H9 (cell line): ENCODE measurements around the gene CAMK2B. TPM values are rescaled to one million over a fixed set of nuclear protein-coding genes. Genes with fewer than 3 reads are reported as not detected.

Experiments
- DNase-seq: peaks from one replicate; pipeline ENCODE4 v3.0.0-alpha.2; 2017
- H2AFZ ChIP-seq: one replicate; pipeline ENCODE4 v1.6.1; 2013; ENCODE audit warnings: mild to moderate bottlenecking, low read length, control low read depth, moderate library complexity
- H2AK5ac ChIP-seq: 2 replicates; pipeline ENCODE4 v1.6.1; 2013; ENCODE audit warnings: low read length, control low read depth, mixed read lengths; ENCODE audit not compliant: insufficient read length
- H2BK120ac ChIP-seq: one replicate; pipeline ENCODE4 v1.6.1; 2013; ENCODE audit warnings: low read depth, mild to moderate bottlenecking, low read length, control low read depth, inconsistent platforms; ENCODE audit not compliant: poor library complexity, severe bottlenecking
- H2BK12ac ChIP-seq: 2 replicates; pipeline ENCODE4 v1.6.1; 2013; ENCODE audit warnings: low read length, control low read depth, mixed read lengths, low read depth; ENCODE audit not compliant: insufficient read length
- H2BK15ac ChIP-seq: 2 replicates; pipeline ENCODE4 v1.6.1; 2013; ENCODE audit warnings: low read depth, low read length, control low read depth
- H2BK20ac ChIP-seq: one replicate; pipeline ENCODE4 v1.6.1; 2013; ENCODE audit warnings: low read depth, mild to moderate bottlenecking, low read length, control low read depth, inconsistent platforms; ENCODE audit not compliant: poor library complexity, severe bottlenecking
- H2BK5ac ChIP-seq: 2 replicates; pipeline ENCODE4 v1.6.1; 2013; ENCODE audit warnings: low read length, control low read depth, mixed read lengths; ENCODE audit not compliant: insufficient read length
- H3K14ac ChIP-seq: 2 replicates; pipeline ENCODE4 v1.6.1; 2013; ENCODE audit warnings: low read length, control low read depth; ENCODE audit not compliant: insufficient read depth
- H3K18ac ChIP-seq: 2 replicates; pipeline ENCODE4 v1.6.1; 2013; ENCODE audit warnings: low read depth, mild to moderate bottlenecking, mixed read lengths, low read length, control low read depth; ENCODE audit not compliant: insufficient read length
- H3K23ac ChIP-seq: 2 replicates; pipeline ENCODE4 v1.6.1; 2013; ENCODE audit warnings: low read length, control low read depth, mixed read lengths, low read depth; ENCODE audit not compliant: insufficient read length
- H3K23me2 ChIP-seq: 2 replicates; pipeline ENCODE4 v1.6.1; 2013; ENCODE audit warnings: low read depth, mild to moderate bottlenecking, mixed read lengths, low read length, control low read depth; ENCODE audit not compliant: insufficient read length, poor library complexity, severe bottlenecking
- H3K27ac ChIP-seq: 2 replicates; pipeline ENCODE4 v1.5.1; 2013; ENCODE audit warnings: low read length, control low read depth, mixed read lengths, low read depth; ENCODE audit not compliant: insufficient read length
- H3K27me3 ChIP-seq: 2 replicates; pipeline ENCODE4 v1.6.1; 2013; ENCODE audit warnings: low read length, control low read depth, inconsistent platforms; ENCODE audit not compliant: insufficient read depth
- H3K4ac ChIP-seq: 2 replicates; pipeline ENCODE4 v1.6.1; 2013; ENCODE audit warnings: low read depth, mild to moderate bottlenecking, control low read depth, inconsistent platforms, low read length, moderate library complexity
- H3K4me1 ChIP-seq: 2 replicates; pipeline ENCODE4 v1.6.1; 2013; ENCODE audit warnings: low read length, control low read depth, inconsistent platforms; ENCODE audit not compliant: insufficient read depth
- H3K4me2 ChIP-seq: 2 replicates; pipeline ENCODE4 v1.6.1; 2013; ENCODE audit warnings: low read length, control low read depth, mixed read lengths; ENCODE audit not compliant: insufficient read length, insufficient read depth
- H3K56ac ChIP-seq: 2 replicates; pipeline ENCODE4 v1.6.1; 2013; ENCODE audit warnings: low read depth, mild to moderate bottlenecking, mixed read lengths, low read length, control low read depth; ENCODE audit not compliant: insufficient read length
- H3K79me1 ChIP-seq: 2 replicates; pipeline ENCODE4 v1.6.1; 2013; ENCODE audit warnings: low read depth, mild to moderate bottlenecking, moderate library complexity, low read length, control low read depth, inconsistent platforms; ENCODE audit not compliant: insufficient read depth, poor library complexity, severe bottlenecking
- H3K79me2 ChIP-seq: 2 replicates; pipeline ENCODE4 v1.6.1; 2013; ENCODE audit warnings: low read length, control low read depth, inconsistent platforms; ENCODE audit not compliant: insufficient read depth
- H3K9ac ChIP-seq: 2 replicates; pipeline ENCODE4 v1.6.1; 2013; ENCODE audit warnings: low read length, control low read depth, mixed read lengths; ENCODE audit not compliant: insufficient read length; ENCODE audit errors: extremely low read depth
- H3K9me3 ChIP-seq: one replicate; pipeline ENCODE4 v1.6.1; 2013; ENCODE audit warnings: low read depth, low read length, inconsistent platforms; ENCODE audit not compliant: control insufficient read depth
- H3T11ph ChIP-seq: one replicate; pipeline ENCODE4 v1.6.1; 2013; ENCODE audit warnings: mild to moderate bottlenecking, low read length, control low read depth, inconsistent platforms
- H4K20me1 ChIP-seq: one replicate; pipeline ENCODE4 v1.6.1; 2013; ENCODE audit not compliant: control insufficient read depth, insufficient read length, insufficient read depth
- H4K5ac ChIP-seq: 2 replicates; pipeline ENCODE4 v1.6.1; 2013; ENCODE audit warnings: low read depth, mild to moderate bottlenecking, mixed read lengths, low read length, control low read depth; ENCODE audit not compliant: insufficient read length
- H4K8ac ChIP-seq: replicated peaks from 2 replicates; pipeline ENCODE4 v1.6.1; 2013; ENCODE audit warnings: low read length, control low read depth, mixed read lengths, low read depth; ENCODE audit not compliant: insufficient read length
- H4K91ac ChIP-seq: 2 replicates; pipeline ENCODE4 v1.6.1; 2013; ENCODE audit warnings: low read depth, mild to moderate bottlenecking, moderate library complexity, mixed read lengths, low read length, control low read depth; ENCODE audit not compliant: insufficient read length
- H3K27ac Mint-ChIP-seq, 3 experiments: 2 replicates in 2 of 3; 3 replicates in 1 of 3; pipeline ENCODE4 v1.8.0; 2020 to 2021; ENCODE audit warnings: mixed read lengths in 3 of 3, mild to moderate bottlenecking in 1 of 3, moderate library complexity in 1 of 3
- H3K27me3 Mint-ChIP-seq: 2 replicates; pipeline ENCODE4 v1.8.0; 2021; ENCODE audit warnings: low read depth, mild to moderate bottlenecking, moderate library complexity, mixed read lengths
- H3K36me3 Mint-ChIP-seq, 3 experiments: 2 replicates in 2 of 3; 3 replicates in 1 of 3; pipeline ENCODE4 v1.8.0; 2020 to 2021; ENCODE audit warnings: low read depth in 3 of 3, mixed read lengths in 3 of 3; ENCODE audit not compliant: insufficient read depth in 1 of 3
- H3K4me1 Mint-ChIP-seq, 2 experiments: 2 replicates each; pipeline ENCODE4 v1.8.0; 2020; ENCODE audit warnings: mixed read lengths in 2 of 2
- H3K4me3 Mint-ChIP-seq, 2 experiments: 2 replicates in 1 of 2; 3 replicates in 1 of 2; pipeline ENCODE4 v1.8.0; 2020 to 2021; ENCODE audit warnings: mild to moderate bottlenecking in 2 of 2, mixed read lengths in 2 of 2, moderate library complexity in 1 of 2
- H3K9me3 Mint-ChIP-seq, 2 experiments: 2 replicates in 1 of 2; 3 replicates in 1 of 2; pipeline ENCODE4 v1.8.0; 2020; ENCODE audit warnings: mild to moderate bottlenecking in 2 of 2, mixed read lengths in 2 of 2, moderate library complexity in 1 of 2
- CTCF ChIP-seq: fragments of 200-600 bp; sonication (generic); conservative IDR thresholded peaks from 3 replicates; pipeline ENCODE4 v1.8.0; 2021; ENCODE audit warnings: antibody characterized with exemption, mild to moderate bottlenecking
- WGBS: extraction: QIAGEN DNeasy Blood & Tissue Kit; methylation state at CpG from one replicate; pipeline ENCODE4 v1.1.7; 2013; ENCODE audit warnings: missing lambda C conversion rate, low lambda C conversion rate, mixed read lengths; ENCODE audit not compliant: insufficient read length; ENCODE audit errors: extremely low coverage; 5-methylcytosine and 5-hydroxymethylcytosine counted together
- total RNA-seq: library from RNA; stranded (reverse); gene quantifications from 2 replicates; pipeline ENCODE4 v1.2.1, GENCODE V29; 2021

CAMK2B gene
- total RNA-seq, 1 experiment from 2014 or later, result 0.17 TPM

- peaks cover 16% of the 10 kb centered on the region for H3K27me3 Mint-ChIP-seq
- Histone ChIP-seq H3K18ac (no peak overlapping the region), H2AFZ (no peak overlapping the region), H2BK15ac (no peak overlapping the region), H3K9me3 (peaks cover 3% of the 10 kb centered on the region), H3K23me2 (no peaks in the 10 kb centered on the region), H3K4me2 (no peak overlapping the region), H2BK12ac (no peak overlapping the region), H2BK120ac (no peak overlapping the region), H3K14ac (no peak overlapping the region), H3K79me1 (no peaks in the 10 kb centered on the region), H3K4me1 (no peaks in the 10 kb centered on the region), H3K27me3 (0 out of 2 replicates have a peak, but pooled peaks cover 2% of the 10 kb centered on the region), H3T11ph (no peak overlapping the region), H3K56ac (no peak overlapping the region), H4K8ac (no peak overlapping the region), H3K23ac (no peak overlapping the region), H3K27ac (no peak overlapping the region), H4K20me1 (no peaks in the 10 kb centered on the region), H3K4ac (no peak overlapping the region), H2BK20ac (no peak overlapping the region), H3K9ac (no peak overlapping the region), H2BK5ac (no peak overlapping the region), H4K5ac (no peak overlapping the region), H3K79me2 (no peaks in the 10 kb centered on the region), H2AK5ac (no peak overlapping the region), H4K91ac (no peak overlapping the region)
- no peak for DNase-seq
- no peak overlapping the region for H3K4me3 Mint-ChIP-seq
- TF ChIP-seq CTCF, result no peak
- peaks cover 3 to 4% of the 10 kb centered on the region in 2 experiments; a peak in 3 of 5 replicates for H3K9me3 Mint-ChIP-seq
- no peaks in the 10 kb centered on the region for H3K36me3 Mint-ChIP-seq
- peaks cover 20 to 24% of the 10 kb centered on the region in 2 experiments for H3K4me1 Mint-ChIP-seq
- WGBS, result no CpG with 5 or more reads among the region's 9 CpGs
- H3K27ac Mint-ChIP-seq, result no peak overlapping the region; a peak in 1 of 7 replicates
These were observed 137.6 kb downstream of the CAMK2B start for GRCh38 chr7:44187636-44188416.
